ENCODE results near the gene EYA2. TPM values are rescaled to one million over a fixed set of nuclear protein-coding genes. Genes with fewer than 3 reads are reported as not detected.

Gene EYA2
- total and polyA plus RNA-seq, 2 donors (not counting 3 experiments of a cell fraction or from before 2014, with no cell fraction given) = not detected

GRCh38 chr20:47024461-47024937 is 129.9 kb downstream of the EYA2 start:
- H3K27ac ChIP-seq (ENCODE audit: insufficient read depth, low read depth, low read length) = no peak overlapping the region
- POLR2A ChIA-PET = no interaction called here

More at GRCh38 chr20:47024461-47024937, 129.9 kb downstream of the EYA2 start:
- CTCF ChIA-PET = no interaction called here
- dilution Hi-C loops (cut with MboI; ENCODE audit: extremely low pct_ligation_motif_present, low sequenced_read_pairs) (no loop called here), intact Hi-C loops (cut with micrococcal nuclease) (no loop called here)
- no peaks in the 10 kb centered on the region for H3K36me3 ChIP-seq (ENCODE audit: control insufficient read depth in 2 of 2, extremely low read depth in 1 of 2, insufficient read depth in 2 of 2, low read length in 2 of 2)
- no peaks in the 10 kb centered on the region for H3K27me3 ChIP-seq (ENCODE audit: control insufficient read depth in 2 of 2, insufficient read depth in 2 of 2, low read length in 2 of 2)
- H2AFZ ChIP-seq (ENCODE audit: low read depth, low read length) = no peak overlapping the region
- H3K9ac ChIP-seq (replicated peaks; ENCODE audit: extremely low read depth, insufficient read depth, low read length) = no peak overlapping the region
- DNase-seq (ENCODE audit: low read depth, low spot score) (no peak), FAIRE-seq (no peak)
- no peaks in the 10 kb centered on the region for H4K20me1 ChIP-seq (replicated peaks; ENCODE audit: control insufficient read depth, extremely low read depth, insufficient read depth, low read length)
- no peaks in the 10 kb centered on the region for H3K9me1 ChIP-seq (replicated peaks; ENCODE audit: control insufficient read depth, extremely low read depth, insufficient read depth, low read length)
- H3K4me2 ChIP-seq (ENCODE audit: insufficient read depth, low read length) = no peak overlapping the region
- H3K79me2 ChIP-seq (ENCODE audit: control insufficient read depth, insufficient read depth, low read length) = no peaks in the 10 kb centered on the region
- no peak overlapping the region for H3K4me3 ChIP-seq (replicated peaks in 1 of 3; ENCODE audit: insufficient read depth in 1 of 3, low read depth in 1 of 3, low read length in 3 of 3)
- BruUV-seq (replicated peaks) = no TSS peak
- H3K4me1 ChIP-seq (ENCODE audit: control insufficient read depth, extremely low read depth, insufficient read depth, low read length) = no peaks in the 10 kb centered on the region
- TF ChIP-seq POLR2AphosphoS5 (IDR thresholded peaks at IDR 0.05; ENCODE audit: insufficient read depth, low read depth, low read length) = no peak
- TF ChIP-seq JUN (IDR thresholded peaks at IDR 0.05; ENCODE audit: borderline replicate concordance, insufficient read depth, insufficient read length, low read depth) = no peak
- TF ChIP-seq MAX (IDR thresholded peaks at IDR 0.05; ENCODE audit: insufficient read depth, insufficient read length) = no peak
- no peak for TF ChIP-seq POLR2A (IDR thresholded peaks at IDR 0.05; ENCODE audit: low read depth, low read length)
- no peak for TF ChIP-seq EZH2 (IDR thresholded peaks at IDR 0.05; ENCODE audit: borderline replicate concordance, low read depth, low read length, severe bottlenecking)
- no peak for TF ChIP-seq CTCF (IDR thresholded peaks at IDR 0.05; ENCODE audit: extremely low read depth in 1 of 2, insufficient read depth in 1 of 2, low read depth in 1 of 2, low read length in 2 of 2)
- no peak for TF ChIP-seq MYC (IDR thresholded peaks at IDR 0.05; ENCODE audit: low read depth, low read length)
- no peak for TF ChIP-seq GATA2 (IDR thresholded peaks at IDR 0.05; ENCODE audit: insufficient read depth, insufficient read length, low read depth, low read length)
- TF ChIP-seq FOS (IDR thresholded peaks at IDR 0.05; ENCODE audit: borderline replicate concordance, insufficient read depth, low read length) = no peak
- no peaks in the 10 kb centered on the region for H3K9me3 ChIP-seq (replicated peaks; ENCODE audit: control insufficient read depth, insufficient read depth, low read length)

Measured in endothelial cell of umbilical vein (primary cell).